Gastroesophageal sphincter (tissue), 4 donors: Measurements from ENCODE around the gene MAJIN. TPM values are rescaled to one million over a fixed set of nuclear protein-coding genes. Genes with fewer than 3 reads are reported as not detected.

Experiments used
- ATAC-seq: fragments of 150-250 bp; one replicate; pipeline ENCODE4 v1.9.1; 2016; ENCODE audit warnings: mild to moderate bottlenecking, moderate library complexity
- H3K27ac ChIP-seq, 4 donors: fragments of 200-600 bp; sonication (generic) in 3 of 4; 1 replicate in 3 of 4; 2 replicates in 1 of 4; pipeline ENCODE4 v1.5.1; 2016 to 2019
- H3K27me3 ChIP-seq: fragments of 200-600 bp; sonication (generic); one replicate; pipeline ENCODE4 v1.5.1; 2019
- H3K36me3 ChIP-seq, 2 donors: fragments of 200-600 bp; sonication (generic); one replicate each; pipeline ENCODE4 v1.5.1; 2019; ENCODE audit warnings: control low read depth in 1 of 2
- H3K4me1 ChIP-seq, 3 donors: fragments of 200-600 bp; sonication (generic); 1 replicate in 2 of 3; 2 replicates in 1 of 3; pipeline ENCODE4 v1.5.1; 2016 to 2019; ENCODE audit warnings: control low read depth in 2 of 3
- H3K4me3 ChIP-seq, 2 donors: fragments of 200-600 bp; sonication (generic); one replicate each; pipeline ENCODE4 v1.5.1; 2019; ENCODE audit warnings: mild to moderate bottlenecking in 1 of 2, moderate library complexity in 1 of 2
- H3K9me3 ChIP-seq, 3 donors: fragments of 200-600 bp; sonication (generic); one replicate each; pipeline ENCODE4 v1.5.1; 2017 to 2019; ENCODE audit warnings: control low read depth in 2 of 3
- CTCF ChIP-seq, 4 experiments: fragments of 200-600 bp in 2 of 4; fragments of 450-650 bp in 2 of 4; sonication (generic) in 1 of 4; IDR thresholded peaks; one replicate each; pipeline ENCODE4 v1.5.1; 2017 to 2019; ENCODE audit warnings: antibody characterized with exemption in 4 of 4, mild to moderate bottlenecking in 2 of 4, moderate library complexity in 2 of 4
- EP300 ChIP-seq: sonication (generic); formaldehyde crosslinking; IDR thresholded peaks from one replicate; pipeline ENCODE4 v1.6.1; 2017; ENCODE audit warnings: antibody characterized with exemption, mild to moderate bottlenecking
- POLR2A ChIP-seq, 2 donors: fragments of 450-650 bp; IDR thresholded peaks; one replicate each; pipeline ENCODE4 v1.6.1; 2017; ENCODE audit warnings: antibody characterized with exemption in 2 of 2, mild to moderate bottlenecking in 2 of 2, moderate library complexity in 1 of 2
- POLR2AphosphoS5 ChIP-seq: sonication (generic); formaldehyde crosslinking; IDR thresholded peaks from one replicate; pipeline ENCODE4 v1.6.1; 2017; ENCODE audit warnings: antibody characterized with exemption
- WGBS, 2 donors: methylation state at CpG; one replicate each; pipeline ENCODE4 v1.1.5; 2018; ENCODE audit warnings: low coverage in 1 of 2; 5-methylcytosine and 5-hydroxymethylcytosine counted together
- total RNA-seq, 4 donors: library from RNA; depleted of rRNA; stranded (reverse); fragments of >200 nt; gene quantifications; one replicate each; pipeline ENCODE4 v1.1.0, GENCODE V29; 2016

Gene MAJIN
- total RNA-seq, 4 donors from 2014 or later, result not detected

DNA sequence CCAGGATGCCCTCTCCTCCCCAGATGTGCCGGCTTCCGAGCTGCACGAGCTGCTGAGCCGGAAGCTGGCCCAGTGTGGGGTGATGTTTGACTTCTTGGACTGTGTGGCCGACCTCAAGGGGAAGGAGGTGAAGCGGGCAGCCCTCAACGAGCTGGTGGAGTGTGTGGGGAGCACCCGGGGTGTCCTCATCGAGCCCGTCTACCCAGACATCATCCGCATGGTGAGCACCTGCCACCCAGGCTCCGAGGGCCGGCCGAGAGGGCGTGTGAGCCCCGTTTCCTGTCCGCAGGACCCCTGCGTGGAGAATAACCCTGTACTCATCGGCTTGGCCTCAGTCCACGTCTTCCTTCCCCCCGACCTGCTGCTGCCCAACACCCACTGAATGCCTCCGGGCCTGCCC is 45.2 kb downstream of the MAJIN start:
- no peak overlapping the region for H3K4me3 ChIP-seq
- no peak for ATAC-seq
- H3K36me3 ChIP-seq, result peaks cover 0 to 52% of the 10 kb centered on the region in 2 donors
- no peak for TF ChIP-seq CTCF (IDR thresholded peaks at IDR 0.05)
- H3K27me3 ChIP-seq, result no peaks in the 10 kb centered on the region
- WGBS, 2 donors, result 77% methylated on average over 9 to 17 of the region's 22 CpGs
- no peak overlapping the region for H3K27ac ChIP-seq
- peaks cover 0 to 36% (median 20%) of the 10 kb centered on the region in 3 donors for H3K4me1 ChIP-seq
- no peaks in the 10 kb centered on the region for H3K9me3 ChIP-seq

GRCh38 chr11:64925536-64926436 is 46.1 kb downstream of the MAJIN start:
- Histone ChIP-seq H3K4me3 (peak overlapping the region; percentile 95 to 97), H3K27me3 (no peaks in the 10 kb centered on the region), H3K36me3 (peaks cover 0 to 43% of the 10 kb centered on the region in 2 donors), H3K9me3 (no peaks in the 10 kb centered on the region), H3K27ac (peak overlapping the region in 2 of 4 donors; percentile 91 to 97), H3K4me1 (peaks cover 0 to 36% (median 20%) of the 10 kb centered on the region in 3 donors)
- ATAC-seq, result no peak
- 50% methylated on average over 1 of the region's 24 CpGs; no CpG with 5 or more reads in 1 of the 2 donors for WGBS, 2 donors
- TF ChIP-seq EP300 (no peak), POLR2AphosphoS5 (no peak), POLR2A (IDR thresholded peaks at IDR 0.05) (no peak), CTCF (IDR thresholded peaks at IDR 0.05) (no peak)

- no peaks in the 10 kb centered on the region for H3K9me3 ChIP-seq
- ATAC-seq, result no peak
- no peaks in the 10 kb centered on the region for H3K27me3 ChIP-seq
- H3K4me1 ChIP-seq, result peaks cover 0 to 36% (median 20%) of the 10 kb centered on the region in 3 donors
- peaks cover 0 to 34% of the 10 kb centered on the region in 2 donors for H3K36me3 ChIP-seq
- peak overlapping the region; percentile 95 to 97 for H3K4me3 ChIP-seq
- no CpG with 5 or more reads among the region's 24 CpGs for WGBS, 2 donors
- H3K27ac ChIP-seq, result peak overlapping the region; percentile 81 to 97 (median 93)
- TF ChIP-seq CTCF (IDR thresholded peaks at IDR 0.05) (no peak), EP300 (no peak), POLR2A (IDR thresholded peaks at IDR 0.05) (no peak), POLR2AphosphoS5 (no peak)
Measured at GRCh38 chr11:64924910-64925284, 47.0 kb downstream of the MAJIN start.

DNA sequence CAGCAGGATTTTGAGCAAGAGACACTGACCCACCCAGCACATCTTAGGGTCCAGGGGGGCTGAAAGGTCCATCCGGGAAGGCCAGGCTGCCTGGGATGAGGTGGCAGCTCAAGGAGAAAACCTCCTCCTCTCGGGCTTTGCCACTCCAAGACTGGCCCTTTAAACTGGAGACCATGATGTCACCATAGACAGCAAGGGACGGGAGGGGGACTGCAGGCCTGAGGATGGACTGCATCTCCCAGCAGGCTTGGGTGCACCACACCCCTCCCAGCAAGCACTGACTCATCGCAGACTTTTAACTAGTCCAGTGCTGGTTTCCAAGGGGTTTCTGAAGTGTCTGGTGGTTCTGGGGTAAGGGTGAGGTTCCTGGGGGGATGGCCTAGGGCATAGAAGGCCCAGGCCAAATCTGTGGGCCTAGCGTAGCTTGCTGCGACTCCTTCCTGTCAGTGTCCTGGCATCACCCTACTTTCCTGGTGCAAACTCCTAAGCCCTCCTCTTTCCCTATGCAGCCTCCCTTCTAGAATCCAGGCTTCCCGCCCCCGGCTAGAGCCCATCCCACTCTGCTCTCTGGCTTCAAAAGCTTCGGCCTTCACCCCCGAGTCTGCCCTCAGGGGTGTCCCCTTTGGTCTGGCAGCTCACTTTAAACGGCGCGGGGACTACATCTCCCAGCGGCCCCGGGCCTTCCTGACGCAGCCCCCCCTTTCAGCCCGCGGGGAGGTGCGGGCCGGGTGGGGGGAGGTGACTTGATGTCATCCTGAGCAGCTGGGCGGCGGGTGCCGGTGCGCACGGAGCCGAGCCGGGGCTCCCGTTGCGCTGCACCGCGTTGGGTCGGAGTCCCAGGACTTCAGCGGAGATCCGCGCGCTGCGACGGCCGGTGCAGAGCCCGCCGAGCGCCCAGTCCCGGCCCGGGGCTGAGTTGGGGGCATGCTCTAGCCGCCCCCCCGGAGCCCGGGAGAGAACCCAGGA is 47.7 kb downstream of the MAJIN start, which contains the start of gene PPP2R5B:
PPP2R5B (plus strand) TSS at position 746 of the 966 bp plus-strand sequence. CDS start 1,046 bp downstream, outside the sequence.
- 0% methylated on average over 2 to 4 of the region's 47 CpGs for WGBS, 2 donors
- TF ChIP-seq POLR2AphosphoS5 (peak; percentile 91), EP300 (no peak), POLR2A (IDR thresholded peaks at IDR 0.05) (peak; percentile 87 to 88), CTCF (IDR thresholded peaks at IDR 0.05) (peak in 1 of 4 experiments; percentile 17)
- ATAC-seq, result peak; percentile 98
- H3K27me3 ChIP-seq, result no peaks in the 10 kb centered on the region
- peak within 1 kb of the TSS; percentile 81 to 97 (median 93) for H3K27ac ChIP-seq
- peak within 1 kb of the TSS; percentile 95 to 97 for H3K4me3 ChIP-seq
- peaks cover 0 to 27% of the 10 kb centered on the region in 2 donors for H3K36me3 ChIP-seq
- H3K4me1 ChIP-seq, result peaks cover 0 to 36% (median 20%) of the 10 kb centered on the region in 3 donors
- no peaks in the 10 kb centered on the region for H3K9me3 ChIP-seq
